Uterus (tissue), 2 donors: ENCODE measurements around the gene CLCF1.

ENCODE experiments used
- POLR2A ChIP-seq, 2 donors: fragments of 450-650 bp; IDR thresholded peaks; one replicate each; pipeline ENCODE4 v1.6.1; 2016; ENCODE audit warnings: antibody characterized with exemption in 2 of 2, mild to moderate bottlenecking in 1 of 2, moderate library complexity in 1 of 2
- TF ChIP-seq, protein P1 (sequence below), 4 experiments: fragments of 200-600 bp in 2 of 4; fragments of 450-650 bp in 2 of 4; sonication (generic) in 2 of 4; IDR thresholded peaks; one replicate each; pipeline ENCODE4 v1.5.1; 2016 to 2019; ENCODE audit warnings: antibody characterized with exemption in 4 of 4, mild to moderate bottlenecking in 2 of 4, moderate library complexity in 1 of 4

DNA sequence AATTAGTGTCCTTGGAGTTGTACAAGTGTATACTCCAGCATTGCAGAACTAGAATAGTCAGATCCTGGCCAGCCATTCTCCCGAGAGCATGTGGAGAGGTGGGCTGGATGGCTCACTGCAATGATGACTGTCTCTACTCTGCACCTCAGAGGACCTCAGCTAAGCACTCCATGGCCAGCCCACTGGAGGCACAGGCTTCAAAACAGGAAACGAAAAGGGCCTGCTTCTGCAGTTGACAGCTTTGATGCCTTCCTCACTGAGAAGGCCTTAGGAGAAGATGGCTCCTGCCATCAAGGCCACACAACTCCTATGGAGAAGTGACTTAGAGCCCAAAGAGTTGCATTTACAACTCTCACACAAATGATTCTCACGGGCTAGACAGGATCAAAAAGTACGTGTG, 29.1 kb downstream of the CLCF1 start:
- TF ChIP-seq, protein P1, sequence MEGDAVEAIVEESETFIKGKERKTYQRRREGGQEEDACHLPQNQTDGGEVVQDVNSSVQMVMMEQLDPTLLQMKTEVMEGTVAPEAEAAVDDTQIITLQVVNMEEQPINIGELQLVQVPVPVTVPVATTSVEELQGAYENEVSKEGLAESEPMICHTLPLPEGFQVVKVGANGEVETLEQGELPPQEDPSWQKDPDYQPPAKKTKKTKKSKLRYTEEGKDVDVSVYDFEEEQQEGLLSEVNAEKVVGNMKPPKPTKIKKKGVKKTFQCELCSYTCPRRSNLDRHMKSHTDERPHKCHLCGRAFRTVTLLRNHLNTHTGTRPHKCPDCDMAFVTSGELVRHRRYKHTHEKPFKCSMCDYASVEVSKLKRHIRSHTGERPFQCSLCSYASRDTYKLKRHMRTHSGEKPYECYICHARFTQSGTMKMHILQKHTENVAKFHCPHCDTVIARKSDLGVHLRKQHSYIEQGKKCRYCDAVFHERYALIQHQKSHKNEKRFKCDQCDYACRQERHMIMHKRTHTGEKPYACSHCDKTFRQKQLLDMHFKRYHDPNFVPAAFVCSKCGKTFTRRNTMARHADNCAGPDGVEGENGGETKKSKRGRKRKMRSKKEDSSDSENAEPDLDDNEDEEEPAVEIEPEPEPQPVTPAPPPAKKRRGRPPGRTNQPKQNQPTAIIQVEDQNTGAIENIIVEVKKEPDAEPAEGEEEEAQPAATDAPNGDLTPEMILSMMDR (IDR thresholded peaks at IDR 0.05): no peak
- TF ChIP-seq POLR2A (IDR thresholded peaks at IDR 0.05): no peak
